ENCODE measurements around the gene PRPF8.
A peak's percentile ranks its signal among the peaks of the same experiment; 100 is the strongest.
"Not testable (repeated sequence)": the region's sequence is repeated elsewhere in the genome, so short reads cannot be mapped to it uniquely, and the experiment has no call there.

PRPF8 gene

GRCh38 chr17:1684378-1685189 is at the start of gene PRPF8:
Gene PRPF8 (minus strand): TSS chr17:1684867. CDS start chr17:1684571, 296 bp downstream.
- peak; percentile 98 for DNase-seq

GRCh38 chr17:1733759-1734158 is 49.1 kb upstream of the PRPF8 start:
- DNase-seq: no peak

GRCh38 chr17:1732833-1733321 is 48.2 kb upstream of the PRPF8 start:
- DNase-seq: no peak

GRCh38 chr17:1732241-1732832 is 47.7 kb upstream of the PRPF8 start:
- no peak for DNase-seq

GRCh38 chr17:1731194-1731506 is 46.5 kb upstream of the PRPF8 start:
- DNase-seq: no peak

- DNase-seq: no peak
Measured at GRCh38 chr17:1730326-1731193, 45.9 kb upstream of the PRPF8 start.

GRCh38 chr17:1729966-1730325 is 45.3 kb upstream of the PRPF8 start:
- DNase-seq: no peak

- DNase-seq: no peak
Measured at GRCh38 chr17:1727876-1728630, 43.4 kb upstream of the PRPF8 start.

- DNase-seq: no peak
Measured at GRCh38 chr17:1727258-1727789, 42.7 kb upstream of the PRPF8 start.

GRCh38 chr17:1726626-1727257 is 42.1 kb upstream of the PRPF8 start:
- no peak for DNase-seq

- no peak for DNase-seq
Measured at GRCh38 chr17:1725642-1726511, 41.2 kb upstream of the PRPF8 start.

GRCh38 chr17:1724869-1725641 is 40.4 kb upstream of the PRPF8 start:
- no peak for DNase-seq

GRCh38 chr17:1724351-1724868 is 39.7 kb upstream of the PRPF8 start, which contains the start of gene WDR81:
Gene WDR81 (plus strand): TSS chr17:1724704. CDS start chr17:1724960, 256 bp downstream.
- DNase-seq: peak; percentile 84

GRCh38 chr17:1722022-1722421 is 37.4 kb upstream of the PRPF8 start:
- DNase-seq: not testable (repeated sequence)

GRCh38 chr17:1720856-1721386 is 36.3 kb upstream of the PRPF8 start:
- DNase-seq: peak; percentile 61

GRCh38 chr17:1718362-1719165 is 33.9 kb upstream of the PRPF8 start:
- DNase-seq: no peak

- peak; percentile 92 for DNase-seq
Measured at GRCh38 chr17:1716912-1717695, 32.4 kb upstream of the PRPF8 start.
